GM18909 (cell line): ENCODE results near the gene ARMC5.
"Not testable (repeated sequence)": the region's sequence is repeated elsewhere in the genome, so short reads cannot be mapped to it uniquely, and the experiment has no call there.

ENCODE experiments used
- ATAC-seq: cut with Tn5 transposase; IDR thresholded peaks from one replicate; pipeline ENCODE4 v1.9.1; 2021; ENCODE audit warnings: mild to moderate bottlenecking; ENCODE audit not compliant: unreplicated experiment, poor library complexity

The ARMC5 gene, protein sequence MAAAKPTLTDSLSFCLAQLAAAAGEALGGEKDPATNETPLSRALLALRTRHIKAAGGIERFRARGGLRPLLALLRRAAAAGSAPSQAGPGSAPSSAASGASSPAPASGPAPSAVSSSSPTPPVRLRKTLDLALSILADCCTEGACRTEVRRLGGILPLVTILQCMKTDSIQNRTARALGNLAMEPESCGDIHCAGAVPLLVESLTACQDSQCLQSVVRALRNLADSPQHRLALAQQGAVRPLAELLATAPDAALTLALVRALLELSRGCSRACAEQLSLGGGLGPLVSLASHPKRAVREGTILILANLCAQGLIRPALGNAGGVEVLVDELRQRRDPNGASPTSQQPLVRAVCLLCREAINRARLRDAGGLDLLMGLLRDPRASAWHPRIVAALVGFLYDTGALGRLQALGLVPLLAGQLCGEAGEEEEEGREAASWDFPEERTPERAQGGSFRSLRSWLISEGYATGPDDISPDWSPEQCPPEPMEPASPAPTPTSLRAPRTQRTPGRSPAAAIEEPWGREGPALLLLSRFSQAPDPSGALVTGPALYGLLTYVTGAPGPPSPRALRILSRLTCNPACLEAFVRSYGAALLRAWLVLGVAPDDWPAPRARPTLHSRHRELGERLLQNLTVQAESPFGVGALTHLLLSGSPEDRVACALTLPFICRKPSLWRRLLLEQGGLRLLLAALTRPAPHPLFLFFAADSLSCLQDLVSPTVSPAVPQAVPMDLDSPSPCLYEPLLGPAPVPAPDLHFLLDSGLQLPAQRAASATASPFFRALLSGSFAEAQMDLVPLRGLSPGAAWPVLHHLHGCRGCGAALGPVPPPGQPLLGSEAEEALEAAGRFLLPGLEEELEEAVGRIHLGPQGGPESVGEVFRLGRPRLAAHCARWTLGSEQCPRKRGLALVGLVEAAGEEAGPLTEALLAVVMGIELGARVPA

GRCh38 chr16:31458844-31459686, at the start of gene ARMC5:
Gene ARMC5, plus strand, starts transcription at chr16:31459501. Its CDS starts 24 bp downstream, at chr16:31459525.
- peak; percentile 76 for ATAC-seq

DNA sequence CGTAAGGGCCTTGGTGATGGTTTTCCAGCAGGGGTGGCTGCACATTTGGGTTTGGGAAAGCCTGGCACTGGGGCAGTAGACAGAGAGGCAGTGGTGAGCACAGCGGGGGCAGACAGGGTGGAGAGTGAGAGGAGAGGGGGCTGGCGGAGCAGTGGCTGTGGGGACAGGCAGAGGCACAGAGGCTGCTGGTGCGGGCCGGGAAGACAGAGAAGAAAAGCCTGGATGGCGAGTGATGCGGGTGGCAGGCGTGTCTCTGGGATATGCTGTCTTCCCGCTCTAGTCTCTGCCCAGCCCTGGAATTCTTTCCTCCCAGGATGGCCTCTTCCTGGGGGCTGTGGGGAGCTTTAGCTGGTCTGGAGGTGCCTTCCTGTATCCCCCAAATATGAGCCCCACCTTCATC, 49.2 kb upstream of the ARMC5 start:
- no peak for ATAC-seq

DNA sequence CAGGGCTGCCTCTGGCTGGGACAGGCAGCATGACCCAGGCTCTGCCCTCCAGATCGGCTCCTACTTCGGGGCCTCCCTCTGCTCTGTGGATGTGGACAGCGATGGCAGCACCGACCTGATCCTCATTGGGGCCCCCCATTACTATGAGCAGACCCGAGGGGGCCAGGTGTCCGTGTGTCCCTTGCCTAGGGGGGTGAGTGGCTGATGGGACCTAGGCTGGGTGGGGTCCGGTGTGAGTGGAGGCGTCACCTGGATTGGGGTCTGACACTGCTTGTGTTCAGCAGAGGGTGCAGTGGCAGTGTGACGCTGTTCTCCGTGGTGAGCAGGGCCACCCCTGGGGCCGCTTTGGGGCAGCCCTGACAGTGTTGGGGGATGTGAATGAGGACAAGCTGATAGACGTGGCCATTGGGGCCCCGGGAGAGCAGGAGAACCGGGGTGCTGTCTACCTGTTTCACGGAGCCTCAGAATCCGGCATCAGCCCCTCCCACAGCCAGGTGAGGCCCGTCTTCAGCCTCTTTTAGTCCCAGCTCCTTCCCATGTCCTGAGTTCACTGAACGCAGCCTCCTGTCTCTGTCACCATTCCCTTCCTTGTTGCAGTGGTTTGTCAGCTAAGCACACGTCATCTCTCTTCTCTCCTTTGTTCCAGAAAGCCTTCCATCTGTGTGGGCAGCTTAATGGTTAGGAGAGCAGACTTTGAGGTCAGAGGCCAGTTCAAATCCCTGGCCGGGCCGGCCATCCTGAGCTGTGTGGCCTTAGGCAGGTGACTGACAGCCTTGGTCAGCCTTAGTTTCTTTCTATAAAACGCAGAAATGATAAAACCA, 48.1 kb upstream of the ARMC5 start:
- no peak for ATAC-seq

- ATAC-seq, result no peak
These were observed 46.6 kb upstream of the ARMC5 start for GRCh38 chr16:31412750-31413149.

- no peak for ATAC-seq
These were observed 45.9 kb upstream of the ARMC5 start for GRCh38 chr16:31413381-31413780.

GRCh38 chr16:31413943-31414342, 45.4 kb upstream of the ARMC5 start:
- no peak for ATAC-seq

GRCh38 chr16:31414706-31415105, 44.6 kb upstream of the ARMC5 start:
- ATAC-seq, result no peak

DNA sequence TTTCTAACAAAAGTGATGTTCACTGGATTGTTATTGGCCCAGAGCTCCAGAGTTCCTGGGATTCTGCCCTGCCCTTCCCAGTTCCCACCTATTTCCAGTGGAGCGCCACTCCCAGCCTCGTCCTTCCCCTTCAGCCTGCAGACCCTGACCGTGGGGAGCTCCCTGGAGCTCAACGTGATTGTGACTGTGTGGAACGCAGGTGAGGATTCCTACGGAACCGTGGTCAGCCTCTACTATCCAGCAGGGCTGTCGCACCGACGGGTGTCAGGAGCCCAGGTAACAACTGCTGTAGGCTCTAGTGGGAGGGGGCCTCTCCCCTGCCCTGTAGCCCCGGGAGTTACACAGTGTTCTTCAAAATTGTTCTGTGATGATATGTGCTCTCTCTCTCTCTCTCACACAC, 42.9 kb upstream of the ARMC5 start:
- ATAC-seq, result no peak

DNA sequence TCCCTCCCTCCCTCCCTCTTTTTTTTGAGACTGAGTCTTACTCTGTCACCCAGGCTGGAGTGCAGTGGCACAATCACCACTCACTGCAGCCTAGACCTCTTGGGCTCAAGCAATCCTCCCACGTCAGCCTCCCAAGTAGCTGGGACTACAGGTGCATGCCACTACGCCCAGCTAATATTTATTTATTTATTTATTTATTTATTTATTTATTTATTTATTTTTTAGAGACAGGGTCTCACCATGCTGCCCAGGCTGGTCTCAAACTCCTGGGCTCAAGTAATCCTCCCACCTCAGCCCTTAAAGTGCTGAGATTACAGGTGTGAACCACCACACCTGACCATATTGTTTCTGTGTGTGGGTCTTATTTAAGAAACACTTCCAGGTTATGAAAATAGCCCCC, 42.3 kb upstream of the ARMC5 start:
- not testable (repeated sequence) for ATAC-seq

DNA sequence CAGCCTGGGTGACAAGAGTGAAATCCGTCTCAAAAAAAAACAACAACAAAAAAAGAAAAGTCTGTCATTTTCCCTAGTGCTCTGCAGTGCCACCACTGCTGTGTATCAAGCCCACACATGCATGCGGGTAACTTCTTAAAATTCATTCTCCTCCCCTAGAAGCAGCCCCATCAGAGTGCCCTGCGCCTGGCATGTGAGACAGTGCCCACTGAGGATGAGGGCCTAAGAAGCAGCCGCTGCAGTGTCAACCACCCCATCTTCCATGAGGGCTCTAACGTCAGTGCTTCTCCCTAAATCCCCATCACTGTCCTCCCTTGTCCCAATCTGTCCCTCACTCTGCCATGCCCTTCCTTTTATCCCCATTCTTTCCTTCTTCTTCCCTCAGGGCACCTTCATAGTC, 41.4 kb upstream of the ARMC5 start:
- ATAC-seq, result no peak

DNA sequence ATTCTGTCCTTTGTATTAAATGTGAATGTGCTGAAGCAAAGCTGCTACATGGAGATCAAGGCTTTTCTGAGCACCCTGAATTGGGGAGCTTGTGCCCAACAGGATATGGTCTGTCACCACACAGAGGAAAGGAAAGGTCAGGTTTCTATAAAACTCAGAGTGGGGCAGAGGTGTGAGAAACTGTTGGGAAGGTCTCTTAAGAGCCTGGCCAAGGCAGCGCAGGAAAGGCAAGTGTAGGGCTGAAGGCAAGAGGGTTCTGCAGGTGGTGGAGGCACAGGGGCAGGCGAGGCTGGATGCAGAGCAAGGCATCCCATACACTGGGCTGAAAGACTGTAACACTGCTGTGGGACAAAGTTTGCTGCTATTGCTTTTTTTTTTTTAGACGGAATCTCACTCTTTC, 39.3 kb upstream of the ARMC5 start:
- no peak for ATAC-seq

- ATAC-seq, result no peak
These were observed 37.7 kb upstream of the ARMC5 start for GRCh38 chr16:31421587-31421986.

DNA sequence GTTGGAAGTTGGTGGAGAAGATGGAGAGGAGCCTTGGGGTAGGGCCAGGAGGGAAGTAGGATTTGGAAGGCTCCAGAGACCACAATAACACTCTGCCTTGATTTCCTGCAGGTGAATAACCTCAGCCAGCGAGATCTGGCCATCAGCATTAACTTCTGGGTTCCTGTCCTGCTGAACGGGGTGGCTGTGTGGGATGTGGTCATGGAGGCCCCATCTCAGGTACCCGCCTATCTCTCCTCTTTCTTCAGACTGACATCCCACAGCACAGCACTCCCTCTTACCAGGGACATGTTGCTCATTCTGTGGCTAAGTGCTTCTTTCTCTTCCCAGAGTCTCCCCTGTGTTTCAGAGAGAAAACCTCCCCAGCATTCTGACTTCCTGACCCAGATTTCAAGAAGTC, 36.1 kb upstream of the ARMC5 start:
- no peak for ATAC-seq

DNA sequence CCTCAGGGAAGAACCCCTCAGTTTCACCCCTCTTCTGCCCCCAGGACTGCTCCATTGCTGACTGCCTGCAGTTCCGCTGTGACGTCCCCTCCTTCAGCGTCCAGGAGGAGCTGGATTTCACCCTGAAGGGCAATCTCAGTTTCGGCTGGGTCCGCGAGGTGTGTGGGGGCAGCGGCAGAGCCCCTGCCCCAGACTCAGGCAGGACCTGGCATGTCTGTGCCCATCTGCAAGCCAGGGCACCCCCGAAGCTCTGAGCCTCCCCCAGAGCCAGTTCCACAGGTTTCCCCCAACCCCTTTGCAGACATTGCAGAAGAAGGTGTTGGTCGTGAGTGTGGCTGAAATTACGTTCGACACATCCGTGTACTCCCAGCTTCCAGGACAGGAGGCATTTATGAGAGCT, 35.5 kb upstream of the ARMC5 start:
- ATAC-seq, result no peak

DNA sequence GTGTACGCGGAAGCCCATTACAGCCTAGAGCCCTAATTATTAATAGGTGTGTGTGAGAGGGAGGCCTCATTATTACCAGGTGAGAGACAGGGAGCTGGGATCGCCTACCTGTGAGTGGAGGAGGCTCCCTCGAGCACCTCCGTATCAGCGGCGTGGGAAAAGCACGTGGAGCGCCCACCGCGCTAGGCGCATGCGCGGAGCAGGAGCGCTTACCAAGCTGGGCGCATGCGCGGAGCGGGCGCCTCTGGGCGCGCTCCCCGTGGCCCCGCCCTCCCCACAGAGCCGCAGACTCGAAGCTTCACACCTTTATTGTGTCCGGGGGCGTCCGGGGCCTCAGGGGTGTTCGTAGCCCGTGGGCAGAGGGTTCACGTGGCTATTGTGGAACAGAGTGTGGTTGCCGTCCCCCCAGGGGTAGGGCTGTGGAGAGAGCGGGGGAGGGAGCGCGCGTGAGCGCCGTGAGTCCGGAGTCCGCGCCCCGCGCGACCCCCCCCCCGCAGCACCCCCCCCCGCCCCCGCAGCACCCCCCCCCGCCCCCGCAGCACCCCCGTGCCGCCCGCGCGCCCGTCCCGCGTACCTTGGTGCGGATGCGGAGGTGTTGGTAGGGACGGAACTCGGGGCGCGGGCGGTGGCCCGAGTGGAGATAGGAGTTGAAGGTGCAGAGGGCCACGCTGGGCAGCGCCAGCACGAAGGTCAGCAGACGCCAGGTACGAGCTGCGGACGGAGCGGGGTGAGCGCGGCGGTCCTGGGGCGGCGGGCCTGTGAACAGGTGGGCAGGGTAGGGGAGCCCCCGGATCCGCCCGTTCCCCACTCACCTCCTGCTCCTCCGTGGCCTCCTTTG, 31.6 kb upstream of the ARMC5 start:
- no peak for ATAC-seq

GRCh38 chr16:31428279-31428597, 31.1 kb upstream of the ARMC5 start, which contains the start of gene COX6A2:
Gene COX6A2, minus strand, starts transcription at chr16:31428360. Its CDS starts 35 bp downstream, at chr16:31428325.
- ATAC-seq, result no peak

DNA sequence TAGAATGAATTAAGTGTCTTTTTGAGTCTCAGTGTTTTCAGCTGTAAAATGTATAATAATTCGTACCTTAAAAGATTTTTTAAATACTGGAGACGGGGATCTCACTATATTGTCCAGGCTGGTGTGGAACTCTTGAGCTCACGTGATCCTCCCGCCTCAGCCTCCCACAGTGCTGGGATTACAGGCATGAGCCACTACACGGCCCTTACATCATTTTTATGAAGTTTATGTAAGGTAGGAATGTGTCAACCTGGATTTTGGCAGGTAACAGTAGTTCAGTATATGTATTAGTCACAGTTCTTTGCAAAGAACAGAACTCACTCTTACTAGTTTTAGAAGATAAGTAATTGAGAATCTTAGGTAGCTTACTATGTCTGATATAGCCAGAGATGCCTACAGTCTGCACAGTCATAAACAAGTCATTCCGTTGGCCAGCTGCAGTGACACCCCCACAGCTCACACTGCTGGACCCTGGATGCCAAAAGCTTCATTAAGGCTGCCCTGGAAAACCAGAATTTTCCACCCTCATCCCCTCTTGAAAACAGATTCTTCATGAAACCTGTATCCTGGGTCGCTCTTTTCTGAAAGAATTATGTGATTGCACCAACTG, 30.6 kb upstream of the ARMC5 start:
- ATAC-seq, result no peak

DNA sequence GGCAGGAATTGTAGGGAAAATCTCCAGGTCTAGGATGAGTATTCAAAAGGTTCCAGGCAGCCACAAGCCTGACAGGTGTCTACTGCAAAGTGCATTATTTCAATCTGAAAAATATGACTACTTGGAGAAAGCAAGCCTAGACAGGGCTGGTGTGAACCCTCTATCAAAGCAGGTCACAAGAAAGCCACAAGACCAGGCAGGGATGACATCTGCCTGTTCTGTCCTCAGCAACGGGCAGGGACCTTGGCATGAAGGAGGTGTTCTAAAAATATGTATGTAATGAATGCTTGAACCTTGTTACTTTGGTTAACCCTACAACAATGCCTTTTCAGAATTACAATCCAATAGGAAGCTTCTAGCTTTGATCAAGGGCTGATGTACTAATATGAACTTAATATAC, 30.0 kb upstream of the ARMC5 start:
- no peak for ATAC-seq
